ENCODE data around the gene ADGRA3. TPM values are rescaled to one million over a fixed set of nuclear protein-coding genes. Genes with fewer than 3 reads are reported as not detected.

ADGRA3 gene
- total and polyA plus RNA-seq, 2 donors, result 11.2 to 13.1 TPM

DNA sequence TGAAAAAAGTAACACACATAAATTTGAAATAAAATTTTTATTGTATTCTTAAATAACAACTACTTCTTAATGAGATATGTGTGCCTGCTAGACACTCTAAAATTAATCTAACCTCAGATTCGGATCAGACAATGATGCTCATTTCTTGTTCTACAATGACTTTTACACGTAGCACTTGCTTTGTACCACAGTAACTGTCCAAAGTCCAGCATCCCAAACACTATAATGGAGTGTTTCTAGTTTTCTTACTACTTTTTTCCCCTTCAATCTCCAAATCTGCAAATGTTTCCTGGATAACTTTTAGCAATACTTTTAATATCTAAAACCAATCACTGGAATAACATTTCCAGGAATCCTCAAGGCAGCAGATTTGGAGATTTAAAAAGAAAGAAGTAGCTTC lies 75.9 kb downstream of the ADGRA3 start:
- no peak for DNase-seq (ENCODE audit: low read depth in 6 of 9, low spot score in 9 of 9)
- Histone ChIP-seq H3K9me3 (ENCODE audit: control insufficient read depth in 2 of 2, insufficient read depth in 1 of 2, low read length in 1 of 2) (no peaks in the 10 kb centered on the region), H3K27me3 (ENCODE audit: control insufficient read depth in 2 of 2, insufficient read depth in 1 of 2, low read length in 1 of 2) (no peaks in the 10 kb centered on the region), H3K4me1 (ENCODE audit: control insufficient read depth in 2 of 2, insufficient read depth in 2 of 2, low read length in 2 of 2) (no peaks in the 10 kb centered on the region), H3K27ac (ENCODE audit: low read depth in 1 of 2, low read length in 1 of 2) (no peak overlapping the region), H3K4me3 (ENCODE audit: low read length in 2 of 2) (no peak overlapping the region), H3K36me3 (ENCODE audit: control insufficient read depth in 2 of 2, insufficient read depth in 2 of 2, low read length in 1 of 2) (no peaks in the 10 kb centered on the region)
- WGBS, result 99% methylated on average over 2 of the region's 2 CpGs

DNA sequence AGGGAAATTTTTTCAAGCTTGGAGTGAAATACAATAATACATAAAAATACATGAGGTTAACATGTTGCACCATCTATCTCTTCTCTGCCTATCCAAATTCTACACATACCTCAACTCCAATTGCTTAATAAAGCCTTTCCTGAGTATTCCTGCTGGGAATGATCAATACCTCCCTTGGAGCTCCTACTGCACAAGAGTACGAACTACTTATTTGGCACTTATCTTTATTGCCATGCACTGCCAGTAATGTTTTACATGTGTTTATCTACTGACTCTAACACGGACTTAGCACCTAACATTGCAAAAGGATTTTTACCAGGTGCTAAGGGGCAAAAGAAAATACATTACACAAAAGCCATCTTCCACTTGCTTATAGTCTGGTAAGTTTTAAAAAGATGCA lies 80.2 kb downstream of the ADGRA3 start:
- Histone ChIP-seq H3K9me3 (ENCODE audit: control insufficient read depth in 2 of 2, insufficient read depth in 1 of 2, low read length in 1 of 2) (no peaks in the 10 kb centered on the region), H3K4me3 (ENCODE audit: low read length in 2 of 2) (no peak overlapping the region), H3K36me3 (ENCODE audit: control insufficient read depth in 2 of 2, insufficient read depth in 2 of 2, low read length in 1 of 2) (no peaks in the 10 kb centered on the region), H3K27ac (ENCODE audit: low read depth in 1 of 2, low read length in 1 of 2) (no peak overlapping the region), H3K27me3 (ENCODE audit: control insufficient read depth in 2 of 2, insufficient read depth in 1 of 2, low read length in 1 of 2) (no peaks in the 10 kb centered on the region), H3K4me1 (ENCODE audit: control insufficient read depth in 2 of 2, insufficient read depth in 2 of 2, low read length in 2 of 2) (no peaks in the 10 kb centered on the region)
- no peak for DNase-seq (ENCODE audit: low read depth in 6 of 9, low spot score in 9 of 9)
- WGBS, result 98% methylated on average over 2 of the region's 2 CpGs

DNA sequence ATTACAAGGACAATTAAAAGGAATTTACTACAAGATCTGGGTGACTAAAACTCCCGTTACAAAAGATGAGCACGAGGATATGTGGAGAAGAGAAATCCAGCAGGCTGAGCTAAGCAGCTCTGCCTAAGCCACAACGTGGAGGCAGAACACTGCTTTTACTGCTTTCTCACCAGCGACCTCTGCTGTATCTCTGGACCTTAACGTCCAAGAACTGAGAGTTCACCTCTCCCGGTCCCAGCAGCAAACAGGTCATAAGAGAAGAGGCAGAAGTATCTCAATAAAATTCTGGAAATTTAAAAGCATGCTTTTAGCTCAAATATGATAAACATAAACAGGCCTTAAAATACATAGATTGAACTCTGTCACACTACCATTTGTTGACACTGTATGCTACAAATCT lies 81.0 kb downstream of the ADGRA3 start:
- no peaks in the 10 kb centered on the region for H3K27me3 ChIP-seq (ENCODE audit: control insufficient read depth in 2 of 2, insufficient read depth in 1 of 2, low read length in 1 of 2)
- no peaks in the 10 kb centered on the region for H3K4me1 ChIP-seq (ENCODE audit: control insufficient read depth in 2 of 2, insufficient read depth in 2 of 2, low read length in 2 of 2)

GRCh38 chr4:22430626-22431025 lies 85.2 kb downstream of the ADGRA3 start:
- Histone ChIP-seq H3K27me3 (ENCODE audit: control insufficient read depth in 2 of 2, insufficient read depth in 1 of 2, low read length in 1 of 2) (no peaks in the 10 kb centered on the region), H3K27ac (ENCODE audit: low read depth in 1 of 2, low read length in 1 of 2) (no peak overlapping the region), H3K4me3 (ENCODE audit: low read length in 2 of 2) (no peak overlapping the region), H3K9me3 (ENCODE audit: control insufficient read depth in 2 of 2, insufficient read depth in 1 of 2, low read length in 1 of 2) (no peaks in the 10 kb centered on the region), H3K36me3 (ENCODE audit: control insufficient read depth in 2 of 2, insufficient read depth in 2 of 2, low read length in 1 of 2) (peaks cover 0 to 2% of the 10 kb centered on the region in 2 donors), H3K4me1 (ENCODE audit: control insufficient read depth in 2 of 2, insufficient read depth in 2 of 2, low read length in 2 of 2) (no peaks in the 10 kb centered on the region)
- no peak for DNase-seq (ENCODE audit: low read depth in 6 of 9, low spot score in 9 of 9)
- WGBS, result 88% methylated on average over 3 of the region's 3 CpGs

More for the DNA sequence above, 81.0 kb downstream of the ADGRA3 start:
- WGBS, result 58% methylated on average over 6 of the region's 6 CpGs
- peak in 4 of 9 donors; percentile 15 to 50 (median 22) for DNase-seq (ENCODE audit: low read depth in 6 of 9, low spot score in 9 of 9)
- Histone ChIP-seq H3K27ac (ENCODE audit: low read depth in 1 of 2, low read length in 1 of 2) (no peak overlapping the region), H3K36me3 (ENCODE audit: control insufficient read depth in 2 of 2, insufficient read depth in 2 of 2, low read length in 1 of 2) (no peaks in the 10 kb centered on the region), H3K4me3 (ENCODE audit: low read length in 2 of 2) (no peak overlapping the region), H3K9me3 (ENCODE audit: control insufficient read depth in 2 of 2, insufficient read depth in 1 of 2, low read length in 1 of 2) (no peaks in the 10 kb centered on the region)

DNA sequence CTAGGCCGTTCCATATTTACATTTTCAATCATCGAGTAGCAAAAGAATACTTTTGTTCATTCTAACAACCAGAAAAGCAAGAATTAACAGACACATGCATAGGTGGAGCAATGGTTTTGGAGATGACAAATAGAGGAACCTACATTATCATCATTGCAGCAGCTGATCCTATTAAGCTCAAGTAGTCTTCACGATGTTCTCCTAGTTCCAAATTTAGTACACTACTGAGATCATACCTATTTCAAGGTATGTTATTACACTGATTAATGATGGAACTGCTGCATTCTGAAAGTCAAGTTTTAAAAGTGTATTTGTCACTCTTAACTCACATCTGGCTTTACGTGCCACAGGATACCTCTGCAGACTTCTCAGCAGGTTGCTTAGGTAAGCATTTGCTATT lies 87.4 kb downstream of the ADGRA3 start:
- Histone ChIP-seq H3K9me3 (ENCODE audit: control insufficient read depth in 2 of 2, insufficient read depth in 1 of 2, low read length in 1 of 2) (no peaks in the 10 kb centered on the region), H3K27me3 (ENCODE audit: control insufficient read depth in 2 of 2, insufficient read depth in 1 of 2, low read length in 1 of 2) (no peaks in the 10 kb centered on the region), H3K4me1 (ENCODE audit: control insufficient read depth in 2 of 2, insufficient read depth in 2 of 2, low read length in 2 of 2) (no peaks in the 10 kb centered on the region), H3K27ac (ENCODE audit: low read depth in 1 of 2, low read length in 1 of 2) (no peak overlapping the region), H3K4me3 (ENCODE audit: low read length in 2 of 2) (no peak overlapping the region), H3K36me3 (ENCODE audit: control insufficient read depth in 2 of 2, insufficient read depth in 2 of 2, low read length in 1 of 2) (peaks cover 0 to 6% of the 10 kb centered on the region in 2 donors)
- WGBS, result 98% methylated on average over 4 of the region's 4 CpGs
- DNase-seq (ENCODE audit: low read depth in 6 of 9, low spot score in 9 of 9), result no peak

DNA sequence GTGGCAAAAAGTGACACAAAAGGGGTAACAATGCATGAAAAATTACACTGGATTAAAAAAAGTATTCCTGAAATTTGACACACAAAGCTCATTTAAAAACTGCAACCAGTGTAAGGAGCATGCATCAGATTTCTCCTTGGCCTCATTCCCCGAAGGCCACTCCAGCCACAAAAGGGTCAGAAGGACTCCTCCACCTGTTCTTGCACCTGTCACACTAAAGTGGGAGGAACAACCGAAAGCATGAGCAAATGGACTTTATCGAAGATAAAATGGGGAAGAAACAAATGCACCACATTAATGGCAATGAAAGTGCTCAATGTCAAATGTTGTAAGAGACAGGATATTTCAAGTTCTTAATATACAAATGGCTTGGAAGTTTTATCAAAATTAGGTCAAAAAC lies 88.2 kb downstream of the ADGRA3 start:
- Histone ChIP-seq H3K27me3 (ENCODE audit: control insufficient read depth in 2 of 2, insufficient read depth in 1 of 2, low read length in 1 of 2) (no peaks in the 10 kb centered on the region), H3K36me3 (ENCODE audit: control insufficient read depth in 2 of 2, insufficient read depth in 2 of 2, low read length in 1 of 2) (peaks cover 0 to 6% of the 10 kb centered on the region in 2 donors), H3K4me3 (ENCODE audit: low read length in 2 of 2) (no peak overlapping the region), H3K9me3 (ENCODE audit: control insufficient read depth in 2 of 2, insufficient read depth in 1 of 2, low read length in 1 of 2) (no peaks in the 10 kb centered on the region), H3K4me1 (ENCODE audit: control insufficient read depth in 2 of 2, insufficient read depth in 2 of 2, low read length in 2 of 2) (no peaks in the 10 kb centered on the region), H3K27ac (ENCODE audit: low read depth in 1 of 2, low read length in 1 of 2) (no peak overlapping the region)
- WGBS, result 73% methylated on average over 3 of the region's 3 CpGs
- no peak for DNase-seq (ENCODE audit: low read depth in 6 of 9, low spot score in 9 of 9)

GRCh38 chr4:22420291-22420690 lies 95.6 kb downstream of the ADGRA3 start:
- DNase-seq (ENCODE audit: low read depth in 6 of 9, low spot score in 9 of 9), result no peak

GRCh38 chr4:22417408-22417807 lies 98.5 kb downstream of the ADGRA3 start:
- no peaks in the 10 kb centered on the region for H3K27me3 ChIP-seq (ENCODE audit: control insufficient read depth in 2 of 2, insufficient read depth in 1 of 2, low read length in 1 of 2)
- H3K4me3 ChIP-seq (ENCODE audit: low read length in 2 of 2), result no peak overlapping the region
- H3K27ac ChIP-seq (ENCODE audit: low read depth in 1 of 2, low read length in 1 of 2), result no peak overlapping the region
- peak in 1 of 9 donors; percentile 12 for DNase-seq (ENCODE audit: low read depth in 6 of 9, low spot score in 9 of 9)
- H3K36me3 ChIP-seq (ENCODE audit: control insufficient read depth in 2 of 2, insufficient read depth in 2 of 2, low read length in 1 of 2), result no peaks in the 10 kb centered on the region
- no peaks in the 10 kb centered on the region for H3K9me3 ChIP-seq (ENCODE audit: control insufficient read depth in 2 of 2, insufficient read depth in 1 of 2, low read length in 1 of 2)
- 95% methylated on average over 4 of the region's 4 CpGs for WGBS
- H3K4me1 ChIP-seq (ENCODE audit: control insufficient read depth in 2 of 2, insufficient read depth in 2 of 2, low read length in 2 of 2), result no peaks in the 10 kb centered on the region

More at GRCh38 chr4:22420291-22420690, 95.6 kb downstream of the ADGRA3 start:
- H3K27me3 ChIP-seq (ENCODE audit: control insufficient read depth in 2 of 2, insufficient read depth in 1 of 2, low read length in 1 of 2), result no peaks in the 10 kb centered on the region
- H3K9me3 ChIP-seq (ENCODE audit: control insufficient read depth in 2 of 2, insufficient read depth in 1 of 2, low read length in 1 of 2), result no peaks in the 10 kb centered on the region
- no peak overlapping the region for H3K27ac ChIP-seq (ENCODE audit: low read depth in 1 of 2, low read length in 1 of 2)
- H3K36me3 ChIP-seq (ENCODE audit: control insufficient read depth in 2 of 2, insufficient read depth in 2 of 2, low read length in 1 of 2), result peaks cover 0 to 3% of the 10 kb centered on the region in 2 donors
- no peaks in the 10 kb centered on the region for H3K4me1 ChIP-seq (ENCODE audit: control insufficient read depth in 2 of 2, insufficient read depth in 2 of 2, low read length in 2 of 2)
- no peak overlapping the region for H3K4me3 ChIP-seq (ENCODE audit: low read length in 2 of 2)
- 96% methylated on average over 1 of the region's 1 CpG for WGBS

DNA sequence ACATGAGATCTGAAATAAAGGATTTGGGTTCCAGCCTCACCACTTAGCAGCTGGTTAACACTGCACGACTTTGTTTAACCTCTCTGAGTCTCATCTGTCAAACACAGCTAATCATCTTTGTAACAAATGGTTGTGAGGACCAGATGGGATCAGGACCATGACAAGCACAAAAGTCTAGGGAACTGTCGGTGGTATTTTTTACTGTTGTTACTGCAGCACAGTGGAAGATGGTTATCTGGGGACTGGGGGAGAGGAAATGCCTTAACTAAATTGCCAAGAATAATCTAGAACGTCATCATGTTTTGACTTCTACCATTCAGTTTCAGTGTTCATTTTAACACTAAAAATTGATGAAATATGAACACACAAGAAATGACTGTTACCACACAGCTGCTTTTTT lies 99.5 kb downstream of the ADGRA3 start:
- no peaks in the 10 kb centered on the region for H3K4me1 ChIP-seq (ENCODE audit: control insufficient read depth in 2 of 2, insufficient read depth in 2 of 2, low read length in 2 of 2)
- no peak overlapping the region for H3K27ac ChIP-seq (ENCODE audit: low read depth in 1 of 2, low read length in 1 of 2)
- H3K4me3 ChIP-seq (ENCODE audit: low read length in 2 of 2), result no peak overlapping the region
- H3K9me3 ChIP-seq (ENCODE audit: control insufficient read depth in 2 of 2, insufficient read depth in 1 of 2, low read length in 1 of 2), result no peaks in the 10 kb centered on the region
- peak in 1 of 9 donors; percentile 24 for DNase-seq (ENCODE audit: low read depth in 6 of 9, low spot score in 9 of 9)
- no peaks in the 10 kb centered on the region for H3K36me3 ChIP-seq (ENCODE audit: control insufficient read depth in 2 of 2, insufficient read depth in 2 of 2, low read length in 1 of 2)
- 64% methylated on average over 3 of the region's 3 CpGs for WGBS
- H3K27me3 ChIP-seq (ENCODE audit: control insufficient read depth in 2 of 2, insufficient read depth in 1 of 2, low read length in 1 of 2), result no peaks in the 10 kb centered on the region

- 86% methylated on average over 2 of the region's 2 CpGs for WGBS
These were observed 101.0 kb downstream of the ADGRA3 start for GRCh38 chr4:22414833-22415232.

More at GRCh38 chr4:22414833-22415232, 101.0 kb downstream of the ADGRA3 start:
- DNase-seq (ENCODE audit: low read depth in 6 of 9, low spot score in 9 of 9), result no peak
- Histone ChIP-seq H3K9me3 (ENCODE audit: control insufficient read depth in 2 of 2, insufficient read depth in 1 of 2, low read length in 1 of 2) (no peaks in the 10 kb centered on the region), H3K4me3 (ENCODE audit: low read length in 2 of 2) (no peak overlapping the region), H3K4me1 (ENCODE audit: control insufficient read depth in 2 of 2, insufficient read depth in 2 of 2, low read length in 2 of 2) (no peaks in the 10 kb centered on the region), H3K27ac (ENCODE audit: low read depth in 1 of 2, low read length in 1 of 2) (no peak overlapping the region), H3K36me3 (ENCODE audit: control insufficient read depth in 2 of 2, insufficient read depth in 2 of 2, low read length in 1 of 2) (no peaks in the 10 kb centered on the region), H3K27me3 (ENCODE audit: control insufficient read depth in 2 of 2, insufficient read depth in 1 of 2, low read length in 1 of 2) (no peaks in the 10 kb centered on the region)

All from thymus (tissue), 11 donors.